ENCODE data around the gene POLR2L.

The POLR2L gene

GRCh38 chr11:859394-860131 is 17.2 kb upstream of the POLR2L start:
- DNase-seq (ENCODE audit: extremely low read depth, insufficient read length): no peak
- no peak for TF ChIP-seq CTCF (IDR thresholded peaks at IDR 0.05; ENCODE audit: insufficient read depth, low read length, poor library complexity, severe bottlenecking)
- no peak overlapping the region for H3K4me3 ChIP-seq (replicated peaks; ENCODE audit: low read depth, low read length)
- H3K27me3 ChIP-seq (replicated peaks; ENCODE audit: control insufficient read depth, insufficient read depth, low read length): no peaks in the 10 kb centered on the region
- no peaks in the 10 kb centered on the region for H3K36me3 ChIP-seq (ENCODE audit: control insufficient read depth, insufficient read depth, low read length)

DNA sequence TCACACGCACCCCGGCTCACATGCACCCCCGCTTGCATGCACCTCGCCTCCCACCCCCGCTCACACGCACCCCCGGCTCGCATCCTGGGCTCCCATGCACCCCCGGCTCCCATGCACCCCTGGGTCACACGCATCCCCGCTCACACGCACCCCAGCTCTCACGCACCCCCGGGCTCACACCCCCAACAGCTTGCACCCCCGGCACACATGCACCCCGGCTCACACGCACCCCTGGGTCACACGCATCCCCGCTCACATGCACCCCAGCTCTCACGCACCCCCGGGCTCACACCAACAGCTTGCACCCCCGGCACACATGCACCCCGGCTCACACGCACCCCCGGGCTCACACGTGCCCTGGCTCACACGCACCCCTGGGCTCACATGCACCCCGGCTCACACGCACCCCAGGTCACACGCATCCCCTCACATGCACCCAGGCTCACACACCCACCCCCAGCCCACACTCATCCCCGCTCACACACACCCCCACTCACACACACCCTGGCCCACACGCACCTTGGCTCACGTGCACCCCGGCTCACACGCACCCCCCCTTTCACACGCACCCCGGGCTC is 16.5 kb upstream of the POLR2L start:
- DNase-seq (ENCODE audit: extremely low read depth, insufficient read length): no peak
- TF ChIP-seq CTCF (IDR thresholded peaks at IDR 0.05; ENCODE audit: insufficient read depth, low read length, poor library complexity, severe bottlenecking): no peak
- Histone ChIP-seq H3K4me3 (replicated peaks; ENCODE audit: low read depth, low read length) (no peak overlapping the region), H3K36me3 (ENCODE audit: control insufficient read depth, insufficient read depth, low read length) (no peaks in the 10 kb centered on the region), H3K27me3 (replicated peaks; ENCODE audit: control insufficient read depth, insufficient read depth, low read length) (no peaks in the 10 kb centered on the region)

- no peak for DNase-seq (ENCODE audit: extremely low read depth, insufficient read length)
- Histone ChIP-seq H3K36me3 (ENCODE audit: control insufficient read depth, insufficient read depth, low read length) (no peaks in the 10 kb centered on the region), H3K4me3 (replicated peaks; ENCODE audit: low read depth, low read length) (no peak overlapping the region), H3K27me3 (replicated peaks; ENCODE audit: control insufficient read depth, insufficient read depth, low read length) (no peaks in the 10 kb centered on the region)
- TF ChIP-seq CTCF (IDR thresholded peaks at IDR 0.05; ENCODE audit: insufficient read depth, low read length, poor library complexity, severe bottlenecking): no peak
Measured at GRCh38 chr11:858053-858761, 15.9 kb upstream of the POLR2L start.

- H3K4me3 ChIP-seq (replicated peaks; ENCODE audit: low read depth, low read length): no peak overlapping the region
- no peak for DNase-seq (ENCODE audit: extremely low read depth, insufficient read length)
- H3K27me3 ChIP-seq (replicated peaks; ENCODE audit: control insufficient read depth, insufficient read depth, low read length): no peaks in the 10 kb centered on the region; the same call in 1 of the 2 replicates
- no peaks in the 10 kb centered on the region for H3K36me3 ChIP-seq (ENCODE audit: control insufficient read depth, insufficient read depth, low read length)
- TF ChIP-seq CTCF (IDR thresholded peaks at IDR 0.05; ENCODE audit: insufficient read depth, low read length, poor library complexity, severe bottlenecking): no peak
Measured at GRCh38 chr11:856397-856796, 14.1 kb upstream of the POLR2L start.

GRCh38 chr11:855796-856195 is 13.5 kb upstream of the POLR2L start:
- TF ChIP-seq CTCF (IDR thresholded peaks at IDR 0.05; ENCODE audit: insufficient read depth, low read length, poor library complexity, severe bottlenecking): no peak
- H3K27me3 ChIP-seq (replicated peaks; ENCODE audit: control insufficient read depth, insufficient read depth, low read length): no peaks in the 10 kb centered on the region; the same call in 1 of the 2 replicates
- no peaks in the 10 kb centered on the region for H3K36me3 ChIP-seq (ENCODE audit: control insufficient read depth, insufficient read depth, low read length)
- no peak overlapping the region for H3K4me3 ChIP-seq (replicated peaks; ENCODE audit: low read depth, low read length)
- DNase-seq (ENCODE audit: extremely low read depth, insufficient read length): no peak

Measured in GM06990 (cell line).